GM18868 (cell line): Measurements from ENCODE around the gene ARMC8.

ENCODE experiments used
- ATAC-seq: cut with Tn5 transposase; IDR thresholded peaks from one replicate; pipeline ENCODE4 v1.9.1; 2021; ENCODE audit warnings: mild to moderate bottlenecking, moderate library complexity; ENCODE audit not compliant: unreplicated experiment

The ARMC8 gene

GRCh38 chr3:138197524-138197923, 10.4 kb downstream of the ARMC8 start:
- no peak for ATAC-seq

- ATAC-seq = no peak
Observed at GRCh38 chr3:138199851-138200250, 12.8 kb downstream of the ARMC8 start.

GRCh38 chr3:138200424-138200823, 13.3 kb downstream of the ARMC8 start:
- ATAC-seq = no peak

DNA sequence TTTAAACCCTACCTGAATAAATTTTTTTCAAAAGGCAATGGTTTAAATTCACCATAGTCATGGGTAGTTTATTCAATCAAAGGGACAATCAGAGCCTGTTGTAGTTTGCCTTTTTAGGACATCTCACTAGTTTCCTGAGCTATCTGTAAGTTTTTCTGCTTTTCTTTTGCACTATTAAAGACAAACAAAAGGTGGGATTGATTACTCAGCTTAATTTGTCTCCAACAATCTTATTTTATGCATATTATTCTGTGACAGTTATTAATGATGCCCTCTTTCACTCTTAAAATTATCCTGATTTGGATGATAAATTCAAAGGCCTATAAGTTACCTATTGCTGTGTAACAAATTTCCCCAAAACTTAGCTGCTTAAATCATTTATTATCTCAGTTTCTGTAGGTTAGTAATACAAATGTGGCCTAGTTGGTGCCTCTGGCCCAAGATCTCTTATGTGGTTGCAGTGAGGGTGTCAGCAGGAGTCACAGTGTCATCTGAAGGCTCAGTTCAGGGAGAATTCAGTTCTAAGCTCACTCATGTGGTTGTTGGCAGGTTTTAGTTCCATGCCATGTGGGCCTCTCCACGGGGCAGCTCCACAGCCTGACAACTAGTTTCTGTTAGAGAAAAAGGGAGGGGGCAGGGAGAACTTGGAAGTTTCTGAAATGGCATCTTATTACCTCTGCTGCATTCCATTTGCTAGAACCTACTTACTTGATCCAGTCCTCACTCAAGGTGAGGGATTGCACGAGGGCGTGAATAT, 16.0 kb downstream of the ARMC8 start:
- ATAC-seq = no peak

DNA sequence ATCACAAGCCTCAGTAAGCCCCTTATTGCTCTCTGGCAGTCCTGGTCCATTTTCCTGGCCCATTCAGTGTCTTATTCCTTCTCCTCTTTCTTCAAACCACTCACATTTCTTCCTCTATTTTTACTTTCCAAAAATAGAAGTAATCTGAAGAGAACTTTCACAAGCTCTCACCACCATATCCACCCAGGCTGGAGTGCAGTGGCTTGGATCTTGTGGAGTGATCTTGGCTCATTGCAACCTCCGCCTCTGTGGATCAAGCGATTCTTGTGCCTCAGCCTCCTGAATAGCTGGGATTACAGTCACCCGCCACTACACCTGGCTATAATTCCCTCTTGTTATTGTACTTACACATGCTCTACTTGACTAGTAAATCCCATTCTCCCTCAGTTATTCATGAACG, 16.8 kb downstream of the ARMC8 start:
- no peak for ATAC-seq

DNA sequence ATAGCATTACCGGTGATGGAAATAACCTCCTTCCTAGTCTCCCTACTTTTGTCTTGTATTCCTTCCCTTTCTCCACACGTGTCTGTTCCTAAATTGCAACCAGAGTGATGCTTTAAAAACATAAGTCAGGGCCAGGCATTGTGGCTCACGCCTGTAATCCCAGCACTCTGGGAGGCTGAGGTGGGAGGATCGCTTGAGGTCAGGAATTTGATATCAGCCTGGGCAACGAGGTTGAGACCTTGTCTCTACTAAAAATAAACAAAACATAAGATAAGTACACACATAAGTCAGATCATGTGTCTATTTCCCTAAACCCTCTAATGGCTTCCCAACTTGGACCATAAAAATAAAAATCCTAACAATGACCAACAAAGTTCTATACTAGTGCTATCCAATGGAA, 18.4 kb downstream of the ARMC8 start:
- no peak for ATAC-seq

GRCh38 chr3:138206196-138206595, 19.1 kb downstream of the ARMC8 start:
- ATAC-seq = no peak

- ATAC-seq = no peak
Observed at GRCh38 chr3:138210528-138210927, 23.4 kb downstream of the ARMC8 start.

GRCh38 chr3:138213398-138214085, 26.4 kb downstream of the ARMC8 start:
- no peak for ATAC-seq

GRCh38 chr3:138219255-138219654, 32.2 kb downstream of the ARMC8 start:
- ATAC-seq = no peak

- no peak for ATAC-seq
Observed at GRCh38 chr3:138220242-138220641, 33.1 kb downstream of the ARMC8 start.

DNA sequence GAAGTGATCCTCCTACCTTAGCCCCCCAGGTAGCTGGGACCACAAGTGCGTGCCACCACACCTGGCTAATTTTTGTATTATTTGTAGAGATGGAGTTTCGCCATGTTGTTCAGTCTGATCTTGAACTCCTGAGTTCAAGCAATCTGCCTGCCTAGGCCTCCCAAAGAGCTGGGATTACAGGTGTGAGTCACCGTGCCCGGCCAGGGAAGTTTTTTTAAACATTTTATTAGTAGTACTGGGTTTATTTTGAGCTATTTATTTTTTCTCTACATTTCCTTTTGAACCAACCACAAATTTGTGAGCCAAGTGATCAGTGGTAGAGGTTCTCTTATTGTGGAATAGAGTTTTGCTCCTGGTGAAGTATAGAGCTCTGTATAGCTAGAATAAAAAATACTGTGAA, 33.7 kb downstream of the ARMC8 start:
- ATAC-seq = no peak

GRCh38 chr3:138222131-138222941, 35.2 kb downstream of the ARMC8 start:
- ATAC-seq = no peak

- ATAC-seq = no peak
Observed at GRCh38 chr3:138222942-138223287, 35.8 kb downstream of the ARMC8 start.

DNA sequence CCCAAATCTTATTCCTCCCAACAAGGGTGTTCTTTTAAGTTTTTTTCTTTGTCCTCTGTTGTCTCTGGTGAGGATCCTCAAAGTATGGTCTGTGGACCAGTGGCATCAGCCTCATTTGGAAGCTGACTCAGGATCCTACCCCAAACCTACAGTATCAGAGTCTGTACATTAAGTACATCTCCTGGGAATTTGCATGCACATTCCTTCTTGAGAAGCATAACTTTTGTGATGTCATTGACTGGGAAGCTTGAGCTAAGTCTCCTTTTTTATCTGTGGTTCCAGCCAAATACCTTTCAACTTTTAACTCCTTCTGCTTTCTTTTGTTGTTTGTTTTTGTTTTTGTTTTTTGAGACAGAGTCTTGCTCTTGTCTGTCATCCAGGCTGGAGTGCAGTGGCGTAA, 40.5 kb downstream of the ARMC8 start:
- no peak for ATAC-seq

GRCh38 chr3:138230525-138230924, 43.4 kb downstream of the ARMC8 start:
- ATAC-seq = no peak

- no peak for ATAC-seq
Observed at GRCh38 chr3:138232705-138233364, 45.7 kb downstream of the ARMC8 start.

GRCh38 chr3:138234401-138235179, 47.5 kb downstream of the ARMC8 start:
- ATAC-seq = no peak

DNA sequence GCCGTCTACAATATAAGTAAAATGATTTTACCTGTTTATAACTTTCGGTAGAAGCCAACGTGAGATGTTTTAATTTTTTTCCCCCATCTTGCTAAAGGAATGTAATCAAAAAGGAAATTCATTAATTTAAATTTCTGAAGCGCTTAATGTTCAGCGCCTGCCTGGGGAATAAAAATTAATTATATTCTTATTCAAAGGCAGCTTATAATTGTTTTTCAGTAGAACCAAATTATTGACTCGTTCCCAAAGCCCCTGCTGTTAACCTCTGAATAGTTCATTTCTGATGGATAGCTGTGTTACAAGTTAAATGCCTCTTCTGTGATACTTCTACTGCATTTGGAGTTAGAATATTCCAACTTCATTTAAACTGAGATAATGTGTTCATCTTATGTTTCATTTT, 51.6 kb downstream of the ARMC8 start:
- no peak for ATAC-seq

DNA sequence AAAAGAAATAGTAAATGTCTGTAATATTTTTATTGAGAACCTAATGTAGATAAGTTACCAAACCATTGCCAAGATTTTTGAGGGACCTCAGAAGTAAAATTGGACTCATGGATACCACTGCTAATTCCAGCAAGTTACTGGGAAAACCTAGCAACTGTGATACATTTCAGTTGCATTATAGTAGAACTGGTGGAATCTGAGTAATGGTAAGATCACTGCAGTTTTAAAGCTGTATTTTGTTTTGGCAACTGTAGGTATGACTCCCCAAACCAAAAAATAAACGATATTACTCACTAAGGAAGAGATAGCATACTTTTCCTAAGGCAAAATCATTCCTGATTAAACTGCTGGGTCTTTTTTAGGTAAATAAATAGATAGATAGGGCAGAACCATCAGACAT, 54.0 kb downstream of the ARMC8 start:
- ATAC-seq = no peak

GRCh38 chr3:138241676-138242075, 54.6 kb downstream of the ARMC8 start:
- no peak for ATAC-seq
